Measurements from ENCODE around the gene PMPCA. TPM values are rescaled to one million over a fixed set of nuclear protein-coding genes. Genes with fewer than 3 reads are reported as not detected.

The PMPCA gene
- total RNA-seq, 1 experiment from 2014 or later, result 94.5 TPM

- H3K23ac ChIP-seq (ENCODE audit: insufficient read length, low read depth, low read length), result no peak overlapping the region
- H3K79me2 ChIP-seq (ENCODE audit: insufficient read depth, low read length), result no peaks in the 10 kb centered on the region
- DNase-seq, result no peak
- H3K9me3 ChIP-seq (ENCODE audit: control insufficient read depth, low read depth, low read length), result no peaks in the 10 kb centered on the region
- Mint-ChIP-seq H3K36me3 (ENCODE audit: insufficient read depth in 1 of 3, low read depth in 3 of 3) (peaks cover 0 to 10% (median 0%) of the 10 kb centered on the region in 3 experiments; a peak in 3 of 7 replicates), H3K4me1 (peaks cover 3 to 5% of the 10 kb centered on the region in 2 experiments; a peak in 1 of 4 replicates), H3K4me3 (peak overlapping the region; percentile 64 to 82; a peak in 4 of 5 replicates), H3K27ac (no peak overlapping the region), H3K27me3 (ENCODE audit: low read depth) (peaks cover 1% of the 10 kb centered on the region; the same call in 1 of the 2 replicates), H3K9me3 (no peaks in the 10 kb centered on the region)
- TF ChIP-seq, protein P1, sequence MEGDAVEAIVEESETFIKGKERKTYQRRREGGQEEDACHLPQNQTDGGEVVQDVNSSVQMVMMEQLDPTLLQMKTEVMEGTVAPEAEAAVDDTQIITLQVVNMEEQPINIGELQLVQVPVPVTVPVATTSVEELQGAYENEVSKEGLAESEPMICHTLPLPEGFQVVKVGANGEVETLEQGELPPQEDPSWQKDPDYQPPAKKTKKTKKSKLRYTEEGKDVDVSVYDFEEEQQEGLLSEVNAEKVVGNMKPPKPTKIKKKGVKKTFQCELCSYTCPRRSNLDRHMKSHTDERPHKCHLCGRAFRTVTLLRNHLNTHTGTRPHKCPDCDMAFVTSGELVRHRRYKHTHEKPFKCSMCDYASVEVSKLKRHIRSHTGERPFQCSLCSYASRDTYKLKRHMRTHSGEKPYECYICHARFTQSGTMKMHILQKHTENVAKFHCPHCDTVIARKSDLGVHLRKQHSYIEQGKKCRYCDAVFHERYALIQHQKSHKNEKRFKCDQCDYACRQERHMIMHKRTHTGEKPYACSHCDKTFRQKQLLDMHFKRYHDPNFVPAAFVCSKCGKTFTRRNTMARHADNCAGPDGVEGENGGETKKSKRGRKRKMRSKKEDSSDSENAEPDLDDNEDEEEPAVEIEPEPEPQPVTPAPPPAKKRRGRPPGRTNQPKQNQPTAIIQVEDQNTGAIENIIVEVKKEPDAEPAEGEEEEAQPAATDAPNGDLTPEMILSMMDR (conservative IDR thresholded peaks at IDR 0.05), result peak; percentile 4; the same call in 1 of the 3 replicates
- no peak overlapping the region for H3T11ph ChIP-seq (ENCODE audit: low read length)
- no peak overlapping the region for H3K4me2 ChIP-seq (ENCODE audit: insufficient read depth, insufficient read length, low read length)
- no peak overlapping the region for H3K4ac ChIP-seq (ENCODE audit: low read depth, low read length)
- no peak overlapping the region for H3K18ac ChIP-seq (ENCODE audit: insufficient read length, low read depth, low read length)
- no peak overlapping the region for H4K91ac ChIP-seq (ENCODE audit: insufficient read length, low read depth, low read length)
- no peaks in the 10 kb centered on the region for H3K4me1 ChIP-seq (ENCODE audit: insufficient read depth, low read length)
- H2BK20ac ChIP-seq (ENCODE audit: low read depth, low read length, poor library complexity, severe bottlenecking), result no peak overlapping the region
- no CpG with 5 or more reads among the region's 54 CpGs for WGBS (ENCODE audit: extremely low coverage, insufficient read length, low lambda C conversion rate)
- no peak overlapping the region for H3K9ac ChIP-seq (ENCODE audit: extremely low read depth, insufficient read length, low read length)
- no peaks in the 10 kb centered on the region for H3K23me2 ChIP-seq (ENCODE audit: insufficient read length, low read depth, low read length, poor library complexity, severe bottlenecking)
- no peak overlapping the region for H3K14ac ChIP-seq (ENCODE audit: insufficient read depth, low read length)
- no peak overlapping the region for H2AFZ ChIP-seq (ENCODE audit: low read length)
- no peaks in the 10 kb centered on the region for H3K27me3 ChIP-seq (ENCODE audit: insufficient read depth, low read length)
- H3K79me1 ChIP-seq (ENCODE audit: insufficient read depth, low read depth, low read length, poor library complexity, severe bottlenecking), result no peaks in the 10 kb centered on the region
- H4K20me1 ChIP-seq (ENCODE audit: control insufficient read depth, insufficient read depth, insufficient read length), result no peaks in the 10 kb centered on the region
- H4K5ac ChIP-seq (ENCODE audit: insufficient read length, low read depth, low read length), result no peak overlapping the region
- H2BK5ac ChIP-seq (ENCODE audit: insufficient read length, low read length), result no peak overlapping the region
- H2BK120ac ChIP-seq (ENCODE audit: low read depth, low read length, poor library complexity, severe bottlenecking), result no peak overlapping the region
- no peak overlapping the region for H2BK15ac ChIP-seq (ENCODE audit: low read depth, low read length)
- no peak overlapping the region for H2BK12ac ChIP-seq (ENCODE audit: insufficient read length, low read depth, low read length)
- H3K27ac ChIP-seq (ENCODE audit: insufficient read length, low read depth, low read length), result no peak overlapping the region
- no peak overlapping the region for H4K8ac ChIP-seq (replicated peaks; ENCODE audit: insufficient read length, low read depth, low read length)
- no peak overlapping the region for H2AK5ac ChIP-seq (ENCODE audit: insufficient read length, low read length)
- H3K56ac ChIP-seq (ENCODE audit: insufficient read length, low read depth, low read length), result no peak overlapping the region
Observed at GRCh38 chr9:136363949-136364748, 46.3 kb upstream of the PMPCA start.
